HepG2 (cell line): ENCODE data around the gene RUNX2. TPM values are rescaled to one million over a fixed set of nuclear protein-coding genes. Genes with fewer than 3 reads are reported as not detected.

ENCODE experiments used
- ATAC-seq: fragments of 200-7000 bp; cut with Tn5 transposase; 3 replicates; pipeline ENCODE4 v1.9.1; 2020; ENCODE audit warnings: mild to moderate bottlenecking, moderate library complexity
- BruUV-seq: library from RNA; stranded (reverse); fragments of 400-500 nt; replicated peaks from 2 replicates; lab custom pipeline; 2021; lab: Mats Ljungman, UMichigan
- CTCF ChIA-PET: fragments of 300-600 bp; formaldehyde crosslinking; extraction: SDS; loops from one replicate; lab custom pipeline; 2021; ENCODE audit warnings: low total read pairs, inconsistent platforms, low intra/inter-chr PET ratio; lab: Yijun Ruan, JAX
- POLR2A ChIA-PET: fragments of 350-600 bp; sonication (Branson Sonifier 250); formaldehyde crosslinking; loops from one replicate; lab custom pipeline; 2020; ENCODE audit warnings: antibody characterized with exemption, inconsistent platforms; lab: Yijun Ruan, JAX
- DNase-seq: peaks from one replicate; pipeline ENCODE4 v3.0.0-alpha.2; 2015; ENCODE audit warnings: low spot score
- FAIRE-seq: peaks from 3 replicates; lab custom pipeline; 2011; peaks lifted over from hg19 to GRCh38; lab: Jason Lieb, UNC
- H2AFZ ChIP-seq: one replicate; pipeline ENCODE4 v1.6.1; 2011; ENCODE audit warnings: low read length, inconsistent platforms
- H3K27ac ChIP-seq: fragments of 300-600 bp; 3 replicates; pipeline ENCODE4 v1.8.0; 2011; ENCODE audit warnings: mixed run types, mild to moderate bottlenecking, mixed read lengths, low read length, inconsistent platforms; ENCODE audit not compliant: insufficient read depth; ENCODE audit errors: extremely low read length
- H3K27me3 ChIP-seq, 2 experiments: fragments of 200-600 bp in 1 of 2; 2 replicates in 1 of 2; 3 replicates in 1 of 2; pipeline versions ENCODE4 v1.6.0 to v1.8.0; 2011; ENCODE audit warnings: low read length in 2 of 2, mild to moderate bottlenecking in 2 of 2, moderate library complexity in 2 of 2, inconsistent platforms in 1 of 2; ENCODE audit not compliant: insufficient read depth in 2 of 2, control insufficient read depth in 1 of 2
- H3K36me3 ChIP-seq, 2 experiments: fragments of 200-600 bp in 1 of 2; replicated peaks in 1 of 2; 2 replicates in 1 of 2; 3 replicates in 1 of 2; pipeline versions ENCODE4 v1.5.1 to v1.8.0; 2011; ENCODE audit warnings: low read length in 2 of 2, inconsistent platforms in 1 of 2; ENCODE audit not compliant: insufficient read depth in 2 of 2, control insufficient read depth in 1 of 2
- H3K4me1 ChIP-seq: 2 replicates; pipeline ENCODE4 v1.5.1; 2012; ENCODE audit warnings: low read length, inconsistent platforms; ENCODE audit not compliant: insufficient read depth
- H3K4me2 ChIP-seq: 2 replicates; pipeline ENCODE4 v1.6.0; 2011; ENCODE audit warnings: low read depth, low read length, inconsistent platforms
- H3K4me3 ChIP-seq, 3 experiments: fragments of 200-600 bp in 1 of 3; sonication (generic), shearing (Covaris generic) in 1 of 3; replicated peaks in 1 of 3; 2 replicates each; pipeline ENCODE4 v1.5.1; 2011 to 2016; ENCODE audit warnings: low read length in 3 of 3, inconsistent platforms in 2 of 3, low read depth in 2 of 3, mild to moderate bottlenecking in 2 of 3, control low read depth in 1 of 3, mixed read lengths in 1 of 3; ENCODE audit not compliant: insufficient read depth in 1 of 3
- H3K79me2 ChIP-seq: one replicate; pipeline ENCODE4 v1.6.1; 2011; ENCODE audit warnings: low read length, inconsistent platforms; ENCODE audit not compliant: insufficient read depth
- H3K9ac ChIP-seq: 2 replicates; pipeline ENCODE4 v1.6.0; 2011; ENCODE audit warnings: mild to moderate bottlenecking, low read depth, low read length, inconsistent platforms; ENCODE audit not compliant: insufficient read depth
- H3K9me3 ChIP-seq: 2 replicates; pipeline ENCODE4 v1.5.1; 2012; ENCODE audit warnings: mild to moderate bottlenecking, low read length
- H4K20me1 ChIP-seq: 2 replicates; pipeline ENCODE4 v1.6.0; 2011; ENCODE audit warnings: inconsistent platforms, mild to moderate bottlenecking, low read length, moderate library complexity; ENCODE audit not compliant: insufficient read depth
- DNMT3B ChIP-seq: conservative IDR thresholded peaks from 2 replicates; pipeline ENCODE4 v1.6.1; 2016; ENCODE audit warnings: missing biosample characterization, control low read depth
- MAFF ChIP-seq: IDR thresholded peaks from 2 replicates; pipeline ENCODE4 v1.6.1; 2011; ENCODE audit warnings: low read depth, low read length, improper control_type of control experiment
- MAFK ChIP-seq, 2 experiments: IDR thresholded peaks in 1 of 2; conservative IDR thresholded peaks in 1 of 2; 2 replicates each; pipeline ENCODE4 v1.6.1; 2011; ENCODE audit warnings: improper control_type of control experiment in 2 of 2, low read length in 2 of 2
- NFE2L2 ChIP-seq: fragments of 150-350 bp; IDR thresholded peaks from 2 replicates; pipeline ENCODE4 v1.6.1; 2014; ENCODE audit warnings: low read length
- WGBS: methylation state at CpG from one replicate; pipeline ENCODE4 v1.1.6; 2017; ENCODE audit warnings: low lambda C conversion rate; 5-methylcytosine and 5-hydroxymethylcytosine counted together
- in situ Hi-C: cut with HindIII; loops from 2 replicates; pipeline ENCODE4 v1.10.0; 2017; ENCODE audit warnings: low pct_unique_long_range_greater_than_20kb; ENCODE audit not compliant: extremely low pct_ligation_motif_present
- intact Hi-C: fragments of 100-400 bp; cut with micrococcal nuclease; formaldehyde crosslinking; loops from one replicate; pipeline ENCODE4 v1.10.0; 2022; ENCODE audit not compliant: unreplicated experiment
- polyA plus RNA-seq, 8 experiments: library from polyadenylated mRNA; depleted of rRNA in 3 of 8; stranded (reverse) in 7 of 8; unstranded in 1 of 8; fragments of >200 nt; fragmentation: Illumina TruSeq in 4 of 8; extraction: Trizol in 4 of 8; gene quantifications; 2 replicates each; pipeline versions ENCODE4 v1.2.1 to v1.2.3, GENCODE V29; 2011 to 2016; ENCODE audit warnings: low read depth in 4 of 8, missing spikeins in 1 of 8, mixed read lengths in 1 of 8; ENCODE audit not compliant: insufficient read depth in 1 of 8
- total RNA-seq, 5 experiments: library from RNA; depleted of rRNA; stranded (reverse); fragments of >200 nt; fragmentation: Illumina TruSeq; extraction: Trizol; gene quantifications; 2 replicates each; pipeline ENCODE4 v1.2.3, GENCODE V29; 2016; ENCODE audit warnings: low read depth in 1 of 5
- TF ChIP-seq, protein P1 (sequence below): IDR thresholded peaks from 2 replicates; pipeline ENCODE4 v1.6.1; 2016; ENCODE audit warnings: control low read depth
- TF ChIP-seq, protein P2 (sequence below): sonication (generic); formaldehyde crosslinking; IDR thresholded peaks from 2 replicates; pipeline ENCODE4 v1.5.0; 2020; ENCODE audit warnings: mild to moderate bottlenecking, missing genetic modification reagents

Gene RUNX2
- total and polyA plus RNA-seq, 2 of the 13 experiments (the other 11 are each of a cell fraction or from before 2014, with no cell fraction given): not detected

GRCh38 chr6:45450132-45450531, 122.0 kb downstream of the RUNX2 start:
- Histone ChIP-seq H4K20me1 (no peaks in the 10 kb centered on the region), H3K4me3 (no peak overlapping the region), H3K9ac (no peak overlapping the region), H3K36me3 (no peaks in the 10 kb centered on the region), H3K27me3 (peaks cover 0 to 26% of the 10 kb centered on the region in 2 experiments; a peak in 3 of 5 replicates), H3K9me3 (no peaks in the 10 kb centered on the region), H3K4me1 (peaks cover 16% of the 10 kb centered on the region), H3K79me2 (no peaks in the 10 kb centered on the region), H3K4me2 (no peak overlapping the region), H2AFZ (no peak overlapping the region), H3K27ac (no peak overlapping the region)
- FAIRE-seq (no peak), DNase-seq (no peak), ATAC-seq (no peak)
- CTCF ChIA-PET: no interaction called here
- POLR2A ChIA-PET: no interaction called here
- no TSS peak for BruUV-seq
- TF ChIP-seq, protein P1, sequence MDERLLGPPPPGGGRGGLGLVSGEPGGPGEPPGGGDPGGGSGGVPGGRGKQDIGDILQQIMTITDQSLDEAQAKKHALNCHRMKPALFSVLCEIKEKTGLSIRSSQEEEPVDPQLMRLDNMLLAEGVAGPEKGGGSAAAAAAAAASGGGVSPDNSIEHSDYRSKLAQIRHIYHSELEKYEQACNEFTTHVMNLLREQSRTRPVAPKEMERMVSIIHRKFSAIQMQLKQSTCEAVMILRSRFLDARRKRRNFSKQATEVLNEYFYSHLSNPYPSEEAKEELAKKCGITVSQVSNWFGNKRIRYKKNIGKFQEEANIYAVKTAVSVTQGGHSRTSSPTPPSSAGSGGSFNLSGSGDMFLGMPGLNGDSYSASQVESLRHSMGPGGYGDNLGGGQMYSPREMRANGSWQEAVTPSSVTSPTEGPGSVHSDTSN (CRISPR knock-in tag): no peak
- TF ChIP-seq NFE2L2 (no peak), DNMT3B (CRISPR knock-in tag) (no peak), MAFF (peak; percentile 81), MAFK (conservative IDR thresholded peaks at IDR 0.05 in 1 of 2, IDR thresholded peaks at IDR 0.05 in 1 of 2; ENCODE audit: low read length in 2 of 2) (peak; percentile 79 to 91)
- TF ChIP-seq, protein P2, sequence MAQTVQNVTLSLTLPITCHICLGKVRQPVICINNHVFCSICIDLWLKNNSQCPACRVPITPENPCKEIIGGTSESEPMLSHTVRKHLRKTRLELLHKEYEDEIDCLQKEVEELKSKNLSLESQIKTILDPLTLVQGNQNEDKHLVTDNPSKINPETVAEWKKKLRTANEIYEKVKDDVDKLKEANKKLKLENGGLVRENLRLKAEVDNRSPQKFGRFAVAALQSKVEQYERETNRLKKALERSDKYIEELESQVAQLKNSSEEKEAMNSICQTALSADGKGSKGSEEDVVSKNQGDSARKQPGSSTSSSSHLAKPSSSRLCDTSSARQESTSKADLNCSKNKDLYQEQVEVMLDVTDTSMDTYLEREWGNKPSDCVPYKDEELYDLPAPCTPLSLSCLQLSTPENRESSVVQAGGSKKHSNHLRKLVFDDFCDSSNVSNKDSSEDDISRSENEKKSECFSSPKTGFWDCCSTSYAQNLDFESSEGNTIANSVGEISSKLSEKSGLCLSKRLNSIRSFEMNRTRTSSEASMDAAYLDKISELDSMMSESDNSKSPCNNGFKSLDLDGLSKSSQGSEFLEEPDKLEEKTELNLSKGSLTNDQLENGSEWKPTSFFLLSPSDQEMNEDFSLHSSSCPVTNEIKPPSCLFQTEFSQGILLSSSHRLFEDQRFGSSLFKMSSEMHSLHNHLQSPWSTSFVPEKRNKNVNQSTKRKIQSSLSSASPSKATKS (CRISPR knock-in tag): no peak
- intact Hi-C loops (no loop called here), in situ Hi-C loops (no loop called here)
- 44% methylated on average over 4 of the region's 4 CpGs for WGBS
